ENCODE data around the gene WNT5B. TPM values are rescaled to one million over a fixed set of nuclear protein-coding genes. Genes with fewer than 3 reads are reported as not detected.

WNT5B gene
- total and polyA plus RNA-seq, 2 of the 8 experiments (the other 6 are each of a cell fraction or from before 2014, with no cell fraction given), result 0.91 to 1.2 TPM

- Histone ChIP-seq H4K20me1 (replicated peaks in 1 of 2; ENCODE audit: control insufficient read depth in 1 of 2, insufficient read depth in 2 of 2, low read length in 2 of 2) (peaks cover 0 to 3% of the 10 kb centered on the region in 2 experiments), H3K4me1 (replicated peaks in 1 of 4; ENCODE audit: control insufficient read depth in 3 of 4, insufficient read depth in 4 of 4, low read length in 3 of 4) (no peaks in the 10 kb centered on the region; a peak in 1 of 7 replicates), H2AK5ac (ENCODE audit: low read depth, low read length) (no peak overlapping the region), H3K36me3 (ENCODE audit: control insufficient read depth in 2 of 4, insufficient read depth in 4 of 4, low read length in 3 of 4) (no peaks in the 10 kb centered on the region), H2BK20ac (ENCODE audit: low read length) (no peak overlapping the region), H3K27me3 (replicated peaks in 1 of 4; ENCODE audit: control insufficient read depth in 3 of 4, extremely low read depth in 1 of 4, insufficient read depth in 3 of 4, low read length in 3 of 4) (no peaks in the 10 kb centered on the region), H4K8ac (ENCODE audit: extremely low read depth, insufficient read depth, low read length) (no peak overlapping the region), H2BK5ac (ENCODE audit: low read depth, low read length) (no peak overlapping the region), H3K4me3 (ENCODE audit: extremely low read depth in 1 of 4, insufficient read depth in 2 of 4, low read depth in 3 of 4, low read length in 4 of 4) (no peak overlapping the region), H3K23me2 (ENCODE audit: low read depth, low read length) (peaks cover 2% of the 10 kb centered on the region; the same call in 1 of the 2 replicates), H3K79me2 (ENCODE audit: control insufficient read depth in 1 of 2, insufficient read depth in 2 of 2, low read length in 2 of 2) (peaks cover 4 to 18% of the 10 kb centered on the region in 2 experiments), H3K9me3 (ENCODE audit: insufficient read depth in 2 of 2, low read depth in 1 of 2, low read length in 1 of 2) (no peaks in the 10 kb centered on the region), H3K4ac (replicated peaks; ENCODE audit: insufficient read length, low read depth, low read length) (no peak overlapping the region), H3K56ac (replicated peaks; ENCODE audit: insufficient read length, low read depth, low read length) (no peak overlapping the region), H3K4me2 (ENCODE audit: insufficient read depth in 1 of 2, low read depth in 2 of 2, low read length in 2 of 2) (no peak overlapping the region), H2BK15ac (ENCODE audit: low read length) (no peak overlapping the region), H4K91ac (replicated peaks; ENCODE audit: insufficient read length, low read length) (no peak overlapping the region), H3K27ac (ENCODE audit: low read depth, low read length) (no peak overlapping the region), H4K5ac (ENCODE audit: insufficient read length, low read depth, low read length) (no peak overlapping the region), H3K18ac (ENCODE audit: extremely low read depth, low read length) (no peak overlapping the region), H3K79me1 (ENCODE audit: low read depth, low read length) (no peaks in the 10 kb centered on the region), H2BK12ac (ENCODE audit: low read depth, low read length) (no peak overlapping the region), H2BK120ac (replicated peaks; ENCODE audit: low read depth, low read length) (no peak overlapping the region), H3K23ac (ENCODE audit: insufficient read length) (no peak overlapping the region), H3K9ac (replicated peaks in 1 of 4; ENCODE audit: extremely low read depth in 1 of 4, low read depth in 3 of 4, low read length in 3 of 4) (no peak overlapping the region), H3K14ac (ENCODE audit: insufficient read length) (no peak overlapping the region), H2AFZ (ENCODE audit: low read length) (no peak overlapping the region)
- DNase-seq (ENCODE audit: low read depth in 1 of 2, low spot score in 2 of 2), result no peak
- WGBS, 2 experiments (ENCODE audit: extremely low coverage in 1 of 2, insufficient coverage in 1 of 2, insufficient read length in 1 of 2, insufficient replicate concordance in 2 of 2, low coverage in 1 of 2, low lambda C conversion rate in 2 of 2, missing lambda C conversion rate in 1 of 2), result 88% methylated on average over 5 of the region's 5 CpGs; no CpG with 5 or more reads in 1 of the 2 experiments
- ChIA-PET CTCF (ENCODE audit: partially characterized antibody) (interaction anchor here (0.8 to 1.5 kb wide), 4 partner anchors 11 to 103 kb away, joined by 4 to 6 read pairs (median 4); no protein-coding TSS in a partner anchor), POLR2A (ENCODE audit: partially characterized antibody) (interaction anchor here (1.1 kb wide), 1 partner anchor 134 kb away, joined by 3 read pairs; no protein-coding TSS in a partner anchor)
- no peak for FAIRE-seq
- no peak for TF ChIP-seq GABPA (IDR thresholded peaks at IDR 0.05; ENCODE audit: borderline replicate concordance, insufficient read depth, low read length)
- TF ChIP-seq SUZ12 (IDR thresholded peaks at IDR 0.05; ENCODE audit: low read length), result no peak
- TF ChIP-seq ATF3 (IDR thresholded peaks at IDR 0.05; ENCODE audit: insufficient read depth, low read depth, low read length), result no peak
- no peak for TF ChIP-seq CTCF (IDR thresholded peaks at IDR 0.05; ENCODE audit: control extremely low read depth in 1 of 3, insufficient read depth in 1 of 3, low read depth in 1 of 3, low read length in 3 of 3)
- TF ChIP-seq BCL11A (IDR thresholded peaks at IDR 0.05; ENCODE audit: low read depth in 2 of 2, low read length in 2 of 2), result no peak
- TF ChIP-seq EP300 (IDR thresholded peaks at IDR 0.05; ENCODE audit: borderline replicate concordance in 1 of 2, low read depth in 2 of 2, low read length in 2 of 2), result no peak
- no peak for TF ChIP-seq GTF2F1 (IDR thresholded peaks at IDR 0.05; ENCODE audit: borderline replicate concordance, low read depth, low read length)
- TF ChIP-seq SAP30 (IDR thresholded peaks at IDR 0.05; ENCODE audit: insufficient read depth, insufficient replicate concordance, low read length), result no peak
- TF ChIP-seq BRCA1 (IDR thresholded peaks at IDR 0.05; ENCODE audit: low read depth, low read length), result no peak
Observed at GRCh38 chr12:1688086-1688710, 59.2 kb downstream of the WNT5B start.

Measured in H1 (cell line).